Upper lobe of left lung (tissue), 4 donors: ENCODE data around the gene CNDP2.

Experiments
- POLR2A ChIP-seq, 4 donors: fragments of 450-650 bp; IDR thresholded peaks; one replicate each; pipeline ENCODE4 v1.5.1; 2016 to 2017; ENCODE audit warnings: antibody characterized with exemption in 4 of 4, mild to moderate bottlenecking in 2 of 4
- POLR2AphosphoS5 ChIP-seq, 2 donors: sonication (generic); formaldehyde crosslinking; IDR thresholded peaks; one replicate each; pipeline ENCODE4 v1.5.1; 2017; ENCODE audit warnings: antibody characterized with exemption in 2 of 2
- TF ChIP-seq, protein P1 (sequence below), 6 experiments: fragments of 450-650 bp in 4 of 6; fragments of 200-600 bp in 2 of 6; sonication (generic) in 2 of 6; IDR thresholded peaks; one replicate each; pipeline ENCODE4 v1.5.1; 2016 to 2019; ENCODE audit warnings: antibody characterized with exemption in 6 of 6

DNA sequence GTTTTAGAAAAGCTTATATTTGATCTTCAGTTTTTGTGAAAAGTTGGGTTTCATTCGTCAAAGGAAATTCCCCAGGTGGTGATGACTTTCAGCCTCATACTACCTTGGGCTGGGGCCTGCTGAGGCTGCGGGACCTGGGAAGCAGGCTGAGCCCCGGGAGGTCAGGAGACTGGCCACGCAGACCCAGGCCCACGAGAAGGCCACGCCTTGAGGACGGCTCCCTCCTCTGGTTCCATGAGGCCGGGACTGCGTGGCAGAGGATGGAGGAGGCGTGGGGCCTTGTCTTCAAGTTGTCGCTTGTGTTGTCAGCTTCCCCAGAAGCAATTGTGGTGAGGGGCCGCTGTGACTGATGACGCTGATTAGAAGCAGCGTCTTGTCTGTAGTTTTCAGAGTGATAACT lies 11.8 kb downstream of the CNDP2 start:
- TF ChIP-seq, protein P1, sequence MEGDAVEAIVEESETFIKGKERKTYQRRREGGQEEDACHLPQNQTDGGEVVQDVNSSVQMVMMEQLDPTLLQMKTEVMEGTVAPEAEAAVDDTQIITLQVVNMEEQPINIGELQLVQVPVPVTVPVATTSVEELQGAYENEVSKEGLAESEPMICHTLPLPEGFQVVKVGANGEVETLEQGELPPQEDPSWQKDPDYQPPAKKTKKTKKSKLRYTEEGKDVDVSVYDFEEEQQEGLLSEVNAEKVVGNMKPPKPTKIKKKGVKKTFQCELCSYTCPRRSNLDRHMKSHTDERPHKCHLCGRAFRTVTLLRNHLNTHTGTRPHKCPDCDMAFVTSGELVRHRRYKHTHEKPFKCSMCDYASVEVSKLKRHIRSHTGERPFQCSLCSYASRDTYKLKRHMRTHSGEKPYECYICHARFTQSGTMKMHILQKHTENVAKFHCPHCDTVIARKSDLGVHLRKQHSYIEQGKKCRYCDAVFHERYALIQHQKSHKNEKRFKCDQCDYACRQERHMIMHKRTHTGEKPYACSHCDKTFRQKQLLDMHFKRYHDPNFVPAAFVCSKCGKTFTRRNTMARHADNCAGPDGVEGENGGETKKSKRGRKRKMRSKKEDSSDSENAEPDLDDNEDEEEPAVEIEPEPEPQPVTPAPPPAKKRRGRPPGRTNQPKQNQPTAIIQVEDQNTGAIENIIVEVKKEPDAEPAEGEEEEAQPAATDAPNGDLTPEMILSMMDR (IDR thresholded peaks at IDR 0.05) = no peak
- TF ChIP-seq POLR2AphosphoS5 (IDR thresholded peaks at IDR 0.05) (no peak), POLR2A (IDR thresholded peaks at IDR 0.05) (no peak)
